Measurements from ENCODE around the gene ENOX1.

Gene ENOX1

GRCh38 chr13:43251961-43252360 is 534.8 kb downstream of the ENOX1 start:
- no peak for DNase-seq (ENCODE audit: low read depth in 2 of 2)

- DNase-seq (ENCODE audit: low read depth in 2 of 2), result no peak
Measured at GRCh38 chr13:43246382-43246781, 540.4 kb downstream of the ENOX1 start.

- no peak for DNase-seq (ENCODE audit: low read depth in 2 of 2)
Measured at GRCh38 chr13:43245374-43245964, 541.3 kb downstream of the ENOX1 start.

DNA sequence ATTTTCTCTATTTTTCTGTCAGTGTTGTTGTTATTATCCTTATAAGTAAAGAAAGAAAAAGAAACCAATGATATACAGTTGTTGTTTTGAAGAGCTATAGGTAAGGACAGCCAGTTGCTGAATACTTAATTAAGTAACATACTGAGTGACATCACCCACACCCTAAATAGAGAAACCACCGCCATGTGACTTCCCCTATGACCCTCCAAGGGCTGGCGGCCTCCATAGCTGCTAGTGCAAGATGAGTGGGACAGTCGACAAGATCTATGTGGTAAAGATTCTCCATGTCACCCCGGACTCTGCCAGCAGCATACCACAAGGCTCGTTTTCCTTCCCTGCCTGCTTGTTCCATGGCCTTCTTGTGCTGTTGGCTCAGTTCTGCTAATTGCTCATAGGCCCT is 542.3 kb downstream of the ENOX1 start:
- no peak for DNase-seq (ENCODE audit: low read depth in 2 of 2)

DNA sequence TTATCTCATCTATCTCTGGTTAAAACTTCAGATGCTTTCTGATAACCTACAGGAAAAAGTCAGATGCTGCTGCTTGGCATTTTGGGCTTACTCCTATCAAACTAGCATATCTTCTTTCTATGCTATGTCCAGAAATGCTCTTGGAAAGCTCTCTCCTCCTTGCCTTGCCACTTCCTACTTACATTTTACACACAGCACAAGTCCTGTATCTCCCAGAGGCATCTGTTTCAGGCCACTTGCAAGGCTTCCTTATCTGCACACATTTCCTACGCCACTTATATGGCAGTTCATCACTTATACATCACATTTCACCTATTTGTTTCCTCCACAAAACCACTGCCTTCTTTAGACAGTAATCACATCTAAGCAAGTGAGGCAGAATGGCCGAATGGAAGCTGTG is 543.1 kb downstream of the ENOX1 start:
- no peak for DNase-seq (ENCODE audit: low read depth in 2 of 2)

GRCh38 chr13:43242040-43242439 is 544.7 kb downstream of the ENOX1 start:
- no peak for DNase-seq (ENCODE audit: low read depth in 2 of 2)

DNA sequence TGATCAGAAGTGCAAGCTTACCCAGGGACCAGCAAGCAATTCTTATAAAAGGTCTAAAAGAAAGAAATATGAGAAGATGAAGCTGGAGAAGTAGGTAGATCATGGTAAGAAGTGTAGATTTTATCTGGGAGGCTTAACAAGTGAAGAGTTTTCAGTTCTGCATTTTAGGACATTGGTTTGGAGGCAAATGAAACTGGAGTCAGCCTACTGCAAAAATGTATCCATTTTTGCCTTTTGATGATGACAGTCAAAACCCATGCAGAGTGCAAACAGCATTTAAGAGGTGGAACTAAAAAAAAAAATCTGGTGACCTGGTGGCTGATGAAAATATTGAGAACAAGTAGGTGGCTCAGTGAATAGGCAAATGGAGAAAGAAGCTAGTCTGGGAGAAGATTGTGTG is 546.5 kb downstream of the ENOX1 start:
- DNase-seq (ENCODE audit: low read depth in 2 of 2), result no peak

DNA sequence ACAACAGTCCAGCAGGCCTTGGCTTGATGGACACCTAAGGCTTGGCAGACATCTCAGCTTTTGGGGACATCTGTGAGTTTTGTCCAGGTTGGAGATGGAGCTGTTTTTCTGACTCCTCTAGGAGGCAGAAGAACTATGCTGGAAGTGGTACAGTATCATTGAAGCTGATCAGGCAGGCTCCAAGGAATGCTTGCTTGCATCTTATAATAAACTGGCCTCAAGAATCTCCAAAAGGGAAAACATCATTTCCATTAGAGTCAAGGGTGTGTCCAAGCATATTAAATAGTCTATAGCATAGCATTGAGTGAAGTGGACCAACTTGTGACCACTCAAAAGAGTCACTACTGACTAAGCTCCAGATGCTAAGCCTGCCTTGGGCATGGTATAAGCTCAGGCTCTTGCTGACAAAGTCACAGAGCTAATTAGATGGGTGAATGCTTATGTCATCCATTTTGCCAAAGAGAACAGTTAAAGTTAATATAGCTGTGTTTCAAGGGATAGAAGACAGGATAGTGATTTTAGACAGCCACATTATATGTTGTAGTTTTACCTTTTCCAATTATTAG is 547.4 kb downstream of the ENOX1 start:
- DNase-seq (ENCODE audit: low read depth in 2 of 2), result no peak

DNA sequence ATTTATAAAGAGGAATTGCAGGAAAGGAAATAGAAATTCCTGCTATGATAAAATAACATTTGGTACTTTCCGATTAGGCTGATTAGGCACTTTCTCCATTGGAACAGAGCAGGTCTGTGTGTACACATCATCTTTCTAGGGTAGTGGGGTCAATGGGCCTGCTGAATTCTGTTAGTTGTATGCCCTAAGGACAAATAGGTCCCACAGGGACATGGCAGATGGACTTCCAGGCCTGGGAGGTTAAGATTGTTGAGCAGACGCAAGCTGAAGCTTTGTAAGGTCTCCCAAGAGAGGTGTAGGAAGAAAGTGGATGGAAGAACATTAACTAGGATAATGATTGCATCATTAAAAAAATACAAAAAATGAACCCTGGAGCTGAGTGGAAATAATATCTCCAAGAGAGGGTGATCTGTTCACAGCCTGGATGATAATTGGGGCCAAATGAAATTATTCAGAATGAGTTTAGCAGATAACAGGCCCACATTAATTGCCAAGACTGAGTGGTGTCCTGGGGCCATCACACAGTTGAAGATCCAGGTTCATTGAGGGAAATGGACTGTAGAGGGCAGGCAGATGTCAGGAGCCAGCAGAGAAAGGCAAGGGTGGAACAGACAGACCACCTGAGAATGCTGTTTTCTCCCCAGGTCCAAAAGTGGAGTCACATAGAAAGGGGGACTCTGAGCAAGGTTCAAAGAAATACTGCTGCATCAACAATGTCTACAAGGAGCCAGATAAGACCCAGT is 548.3 kb downstream of the ENOX1 start:
- no peak for DNase-seq (ENCODE audit: low read depth in 2 of 2)

DNA sequence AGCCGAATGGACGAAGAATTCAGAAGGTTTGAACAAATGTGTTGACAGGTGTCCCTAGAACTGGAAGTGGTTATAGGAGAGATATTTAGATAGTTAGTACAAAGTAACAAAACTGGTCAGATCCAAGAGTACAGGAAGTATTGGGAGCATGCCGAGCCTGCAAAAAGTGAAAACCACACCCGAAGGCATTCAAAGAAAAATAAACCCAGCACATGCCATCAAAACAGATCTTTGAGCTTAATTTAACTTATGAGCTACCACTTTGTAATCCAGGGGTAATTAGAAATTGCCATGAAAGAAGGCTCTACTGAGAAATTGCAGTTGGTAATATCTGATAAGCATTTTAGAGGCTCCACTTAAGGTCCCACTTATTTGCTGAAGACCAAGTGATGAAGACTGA is 549.2 kb downstream of the ENOX1 start:
- no peak for DNase-seq (ENCODE audit: low read depth in 2 of 2)

DNA sequence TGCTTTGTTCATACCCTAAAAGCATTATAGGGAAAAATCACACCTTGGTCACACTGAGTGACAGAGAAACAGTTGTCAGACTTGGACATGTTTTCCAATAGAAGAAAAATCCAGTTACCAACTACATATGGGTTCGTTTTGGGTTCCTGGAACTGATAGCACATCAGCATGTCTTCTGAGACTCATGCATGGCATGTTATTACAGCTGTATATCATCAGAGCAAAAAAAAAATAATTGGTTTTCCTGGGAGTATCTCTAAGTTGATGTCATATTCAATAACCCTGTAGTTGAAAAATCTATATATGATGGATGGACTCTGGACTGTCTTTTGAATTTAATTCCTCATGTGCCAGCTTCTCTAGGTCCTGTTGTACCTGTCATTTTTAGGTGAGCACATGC is 551.7 kb downstream of the ENOX1 start:
- DNase-seq (ENCODE audit: low read depth in 2 of 2), result no peak

GRCh38 chr13:43232873-43233265 is 553.9 kb downstream of the ENOX1 start:
- no peak for DNase-seq (ENCODE audit: low read depth in 2 of 2)

DNA sequence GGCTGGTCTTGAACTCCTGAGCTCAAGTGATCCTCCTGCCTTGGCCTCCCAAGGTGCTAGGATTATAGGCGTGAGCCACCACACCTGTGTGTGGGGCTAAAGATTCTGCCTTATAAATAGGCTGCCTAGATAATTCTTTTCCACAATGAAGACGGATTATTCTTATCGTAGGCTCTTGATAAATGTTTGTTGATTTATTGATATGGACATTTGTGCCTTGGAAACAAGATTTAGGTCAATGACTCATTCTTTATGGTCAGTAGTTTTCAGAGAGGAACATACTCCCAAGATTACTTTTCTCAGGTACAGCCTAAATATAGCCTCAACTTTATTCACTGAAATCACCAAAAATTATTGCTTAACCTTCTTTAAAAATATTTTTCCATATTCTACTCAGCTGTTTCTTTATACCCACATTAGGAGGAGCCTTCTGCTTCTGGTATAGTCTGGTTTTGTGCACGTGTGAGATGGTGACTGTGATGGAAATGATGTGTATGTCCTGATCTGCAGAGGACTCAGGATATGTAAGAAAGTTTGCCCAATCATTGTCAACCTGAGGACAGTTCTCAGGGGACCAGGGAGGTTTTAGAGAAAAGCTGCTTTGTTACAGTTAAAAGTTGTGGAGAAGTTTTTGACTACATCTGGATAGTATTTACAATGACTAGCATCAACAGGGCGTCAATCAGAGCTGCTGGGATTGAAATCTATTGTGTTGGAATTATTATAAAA is 554.5 kb downstream of the ENOX1 start:
- DNase-seq (ENCODE audit: low read depth in 2 of 2), result no peak

GRCh38 chr13:43230989-43231388 is 555.8 kb downstream of the ENOX1 start:
- no peak for DNase-seq (ENCODE audit: low read depth in 2 of 2)

DNA sequence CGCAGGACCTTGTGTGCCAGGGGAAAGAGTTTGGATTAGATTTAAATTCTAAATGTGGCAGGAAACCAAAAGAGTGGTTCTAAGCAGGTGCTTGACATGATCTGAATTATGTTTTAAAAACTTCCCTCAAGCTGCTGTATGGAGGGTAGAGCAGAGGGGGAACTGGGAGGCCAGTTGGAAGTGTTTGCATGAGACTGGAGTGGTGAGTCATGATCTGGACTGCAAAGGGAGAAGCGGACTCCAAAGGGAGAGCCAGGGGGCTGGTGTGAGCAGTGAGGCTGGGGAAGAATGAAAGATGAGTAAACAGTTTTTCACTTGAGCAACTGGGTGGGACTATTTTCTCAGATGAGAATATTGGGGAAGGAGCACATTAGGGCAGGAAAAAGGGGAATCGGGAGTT is 557.3 kb downstream of the ENOX1 start:
- DNase-seq (ENCODE audit: low read depth in 2 of 2), result no peak

DNA sequence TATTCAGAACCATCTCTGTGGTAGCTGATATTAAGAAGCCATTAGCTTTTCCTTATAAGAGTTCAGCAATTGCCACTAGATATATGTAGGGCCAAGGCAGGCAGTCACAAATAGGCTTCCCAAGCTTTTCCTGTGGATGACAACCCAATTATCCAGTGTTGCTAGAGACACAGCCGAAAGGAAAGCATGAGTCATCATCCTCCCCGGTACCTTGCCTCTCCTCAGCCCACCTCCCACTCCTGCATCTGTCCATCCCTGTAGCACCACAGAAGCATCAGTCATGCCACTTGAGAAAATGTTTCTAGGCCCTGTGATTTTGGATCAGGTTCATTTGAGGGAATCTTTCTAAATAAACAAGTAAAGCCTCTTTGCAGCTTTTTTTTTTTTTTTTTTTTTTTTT is 559.1 kb downstream of the ENOX1 start:
- no peak for DNase-seq (ENCODE audit: low read depth in 2 of 2)

- no peak for DNase-seq (ENCODE audit: low read depth in 2 of 2)
Measured at GRCh38 chr13:43223216-43223615, 563.6 kb downstream of the ENOX1 start.

- DNase-seq (ENCODE audit: low read depth in 2 of 2), result no peak
Measured at GRCh38 chr13:43222086-43222485, 564.7 kb downstream of the ENOX1 start.

- DNase-seq (ENCODE audit: low read depth in 2 of 2), result no peak
Measured at GRCh38 chr13:43221611-43222010, 565.2 kb downstream of the ENOX1 start.

DNA sequence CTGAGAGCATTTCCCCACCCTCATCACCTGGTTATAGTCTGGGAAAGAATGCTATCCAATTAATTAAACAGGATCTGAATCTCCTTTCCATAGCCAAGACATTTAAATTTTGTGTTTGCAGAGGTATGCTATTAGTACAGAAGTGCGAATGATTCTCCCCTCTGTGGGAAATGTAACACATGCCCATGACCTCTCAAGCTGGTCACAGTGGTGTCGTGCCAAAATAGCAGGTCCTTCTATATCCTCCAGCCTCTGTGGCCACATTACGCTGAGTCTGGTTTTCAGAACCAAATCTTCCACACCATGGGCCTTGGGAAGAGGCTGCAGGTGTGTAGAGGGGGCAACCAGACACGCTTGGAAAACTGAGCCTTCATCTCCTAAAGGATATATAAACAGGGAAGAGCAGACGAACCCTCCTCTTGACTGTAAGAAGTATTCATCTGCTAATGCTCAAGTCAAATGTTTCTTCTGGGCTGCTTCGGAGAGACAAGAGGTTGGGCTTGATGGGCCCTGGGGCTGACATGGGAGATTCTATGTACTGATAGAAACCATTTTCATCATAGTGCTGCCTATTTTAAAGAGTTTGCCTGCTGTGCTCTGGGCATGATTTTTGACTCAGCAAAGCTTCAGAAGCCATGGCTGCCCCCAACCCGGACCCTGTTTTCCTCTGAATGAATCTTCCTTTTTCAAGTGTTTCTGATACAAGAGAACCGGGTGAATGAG is 565.7 kb downstream of the ENOX1 start:
- DNase-seq (ENCODE audit: low read depth in 2 of 2), result no peak

GRCh38 chr13:43214124-43214523 is 572.6 kb downstream of the ENOX1 start:
- DNase-seq (ENCODE audit: low read depth in 2 of 2), result no peak

GRCh38 chr13:43206838-43207237 is 579.9 kb downstream of the ENOX1 start:
- DNase-seq (ENCODE audit: low read depth in 2 of 2), result no peak
